ENCODE data around the gene TCAIM. TPM values are rescaled to one million over a fixed set of nuclear protein-coding genes. Genes with fewer than 3 reads are reported as not detected.
A peak's percentile ranks its signal among the peaks of the same experiment; 100 is the strongest.

TCAIM gene
- total RNA-seq, 1 experiment from 2014 or later, result 42.5 TPM

DNA sequence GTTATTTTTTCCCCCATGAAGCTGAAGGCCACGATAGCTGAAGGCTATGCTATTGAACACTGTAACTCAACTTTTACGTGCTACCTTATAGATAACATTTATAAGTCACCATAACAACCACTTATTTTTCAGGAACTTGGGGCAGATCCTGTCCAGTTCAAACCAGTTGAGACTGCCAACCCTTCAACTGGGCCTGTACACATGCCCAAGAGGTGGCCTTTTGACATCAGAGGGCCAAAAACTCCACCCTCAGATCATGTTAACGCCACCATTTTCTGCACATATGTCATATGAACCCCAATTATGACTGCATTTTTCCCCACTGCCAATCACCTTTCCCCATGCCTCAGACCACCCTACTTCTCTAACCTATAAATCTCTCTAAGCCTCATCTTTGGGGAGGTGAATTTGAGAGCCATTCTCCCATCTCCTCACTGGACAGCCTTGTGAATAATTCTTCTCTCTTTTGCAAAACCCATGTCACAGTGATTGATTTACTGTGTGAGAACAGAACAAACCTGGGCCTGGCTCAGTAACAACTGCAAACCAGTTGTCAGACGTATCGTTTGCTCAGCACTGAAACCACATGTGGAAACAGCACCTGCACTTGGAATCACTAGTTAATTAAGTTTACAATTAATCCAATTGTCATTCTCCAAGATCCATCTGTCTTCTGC lies 96.4 kb downstream of the TCAIM start:
- H3K4me3 ChIP-seq (ENCODE audit: low read length), result no peak overlapping the region
- H3K36me3 ChIP-seq (ENCODE audit: insufficient read depth, low read length), result no peaks in the 10 kb centered on the region
- no peak overlapping the region for H3K27ac ChIP-seq (ENCODE audit: low read length)
- no peaks in the 10 kb centered on the region; the same call in 1 of the 2 replicates for H4K20me1 ChIP-seq (ENCODE audit: insufficient read depth, low read depth, low read length)
- no peaks in the 10 kb centered on the region for H3K9me2 ChIP-seq (replicated peaks; ENCODE audit: insufficient read depth, low read length)
- no peaks in the 10 kb centered on the region for H3K9me3 ChIP-seq (ENCODE audit: low read length)
- DNase-seq, result no peak
- no peak overlapping the region for H3K4me2 ChIP-seq (ENCODE audit: low read depth, low read length, poor library complexity, severe bottlenecking)
- H3K9ac ChIP-seq (ENCODE audit: low read length), result no peak overlapping the region
- H2AFZ ChIP-seq (ENCODE audit: low read length), result no peak overlapping the region
- no peaks in the 10 kb centered on the region for H3K79me2 ChIP-seq (ENCODE audit: low read length)
- H3K27me3 ChIP-seq (ENCODE audit: low read length), result no peaks in the 10 kb centered on the region
- H3K4me1 ChIP-seq (ENCODE audit: low read length), result peaks cover 2% of the 10 kb centered on the region

GRCh38 chr3:44436181-44436580 lies 97.6 kb downstream of the TCAIM start:
- H3K79me2 ChIP-seq (ENCODE audit: low read length), result no peaks in the 10 kb centered on the region

DNA sequence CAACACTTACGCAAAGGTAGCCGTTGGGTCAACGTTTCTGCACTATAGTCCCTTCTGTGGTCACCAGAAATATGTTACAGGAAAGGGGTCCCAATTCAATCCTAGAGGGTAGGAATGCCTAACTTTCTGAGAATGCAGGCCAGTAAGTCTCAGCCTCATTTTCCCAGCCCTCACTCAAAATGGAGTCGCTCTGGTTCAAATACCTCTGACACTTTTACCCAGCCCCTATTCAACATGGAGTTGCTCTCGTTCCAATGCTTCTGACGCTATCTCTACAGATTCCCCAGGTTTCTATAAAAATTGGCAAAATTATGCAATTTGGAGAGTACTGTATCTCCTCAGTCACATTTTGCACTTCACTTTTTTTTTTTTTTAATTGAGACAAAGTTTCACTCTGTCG lies 99.2 kb downstream of the TCAIM start:
- H3K27ac ChIP-seq (ENCODE audit: low read length), result no peak overlapping the region
- H2AFZ ChIP-seq (ENCODE audit: low read length), result no peak overlapping the region
- DNase-seq, result no peak
- no peaks in the 10 kb centered on the region for H3K27me3 ChIP-seq (ENCODE audit: low read length)
- no peaks in the 10 kb centered on the region for H3K36me3 ChIP-seq (ENCODE audit: insufficient read depth, low read length)
- no peak overlapping the region for H3K4me2 ChIP-seq (ENCODE audit: low read depth, low read length, poor library complexity, severe bottlenecking)
- H3K9me3 ChIP-seq (ENCODE audit: low read length), result no peaks in the 10 kb centered on the region
- H3K79me2 ChIP-seq (ENCODE audit: low read length), result no peaks in the 10 kb centered on the region
- H3K9ac ChIP-seq (ENCODE audit: low read length), result no peak overlapping the region
- no peaks in the 10 kb centered on the region; the same call in 1 of the 2 replicates for H4K20me1 ChIP-seq (ENCODE audit: insufficient read depth, low read depth, low read length)
- peaks cover 7% of the 10 kb centered on the region for H3K4me1 ChIP-seq (ENCODE audit: low read length)
- no peaks in the 10 kb centered on the region for H3K9me2 ChIP-seq (replicated peaks; ENCODE audit: insufficient read depth, low read length)
- H3K4me3 ChIP-seq (ENCODE audit: low read length), result no peak overlapping the region

More at GRCh38 chr3:44436181-44436580, 97.6 kb downstream of the TCAIM start:
- no peaks in the 10 kb centered on the region for H3K27me3 ChIP-seq (ENCODE audit: low read length)
- no peak overlapping the region for H3K4me2 ChIP-seq (ENCODE audit: low read depth, low read length, poor library complexity, severe bottlenecking)
- H2AFZ ChIP-seq (ENCODE audit: low read length), result no peak overlapping the region
- H3K36me3 ChIP-seq (ENCODE audit: insufficient read depth, low read length), result no peaks in the 10 kb centered on the region
- no peak overlapping the region for H3K27ac ChIP-seq (ENCODE audit: low read length)
- H3K9me3 ChIP-seq (ENCODE audit: low read length), result no peaks in the 10 kb centered on the region
- H3K4me3 ChIP-seq (ENCODE audit: low read length), result no peak overlapping the region
- no peak for DNase-seq
- H3K9me2 ChIP-seq (replicated peaks; ENCODE audit: insufficient read depth, low read length), result no peaks in the 10 kb centered on the region
- H3K4me1 ChIP-seq (ENCODE audit: low read length), result peaks cover 7% of the 10 kb centered on the region
- H4K20me1 ChIP-seq (ENCODE audit: insufficient read depth, low read depth, low read length), result no peaks in the 10 kb centered on the region; the same call in 1 of the 2 replicates
- H3K9ac ChIP-seq (ENCODE audit: low read length), result no peak overlapping the region

GRCh38 chr3:44439499-44440295 lies 101.1 kb downstream of the TCAIM start:
- H3K9me2 ChIP-seq (replicated peaks; ENCODE audit: insufficient read depth, low read length), result no peaks in the 10 kb centered on the region
- H3K4me3 ChIP-seq (ENCODE audit: low read length), result no peak overlapping the region
- H4K20me1 ChIP-seq (ENCODE audit: insufficient read depth, low read depth, low read length), result no peaks in the 10 kb centered on the region; the same call in 1 of the 2 replicates
- no peaks in the 10 kb centered on the region for H3K9me3 ChIP-seq (ENCODE audit: low read length)
- peaks cover 7% of the 10 kb centered on the region for H3K4me1 ChIP-seq (ENCODE audit: low read length)
- H2AFZ ChIP-seq (ENCODE audit: low read length), result no peak overlapping the region
- no peaks in the 10 kb centered on the region for H3K27me3 ChIP-seq (ENCODE audit: low read length)
- DNase-seq, result peak; percentile 47
- H3K36me3 ChIP-seq (ENCODE audit: insufficient read depth, low read length), result no peaks in the 10 kb centered on the region; the same call in 1 of the 2 replicates
- no peak overlapping the region for H3K27ac ChIP-seq (ENCODE audit: low read length)
- no peak overlapping the region for H3K9ac ChIP-seq (ENCODE audit: low read length)
- H3K4me2 ChIP-seq (ENCODE audit: low read depth, low read length, poor library complexity, severe bottlenecking), result no peak overlapping the region
- no peaks in the 10 kb centered on the region for H3K79me2 ChIP-seq (ENCODE audit: low read length)

DNA sequence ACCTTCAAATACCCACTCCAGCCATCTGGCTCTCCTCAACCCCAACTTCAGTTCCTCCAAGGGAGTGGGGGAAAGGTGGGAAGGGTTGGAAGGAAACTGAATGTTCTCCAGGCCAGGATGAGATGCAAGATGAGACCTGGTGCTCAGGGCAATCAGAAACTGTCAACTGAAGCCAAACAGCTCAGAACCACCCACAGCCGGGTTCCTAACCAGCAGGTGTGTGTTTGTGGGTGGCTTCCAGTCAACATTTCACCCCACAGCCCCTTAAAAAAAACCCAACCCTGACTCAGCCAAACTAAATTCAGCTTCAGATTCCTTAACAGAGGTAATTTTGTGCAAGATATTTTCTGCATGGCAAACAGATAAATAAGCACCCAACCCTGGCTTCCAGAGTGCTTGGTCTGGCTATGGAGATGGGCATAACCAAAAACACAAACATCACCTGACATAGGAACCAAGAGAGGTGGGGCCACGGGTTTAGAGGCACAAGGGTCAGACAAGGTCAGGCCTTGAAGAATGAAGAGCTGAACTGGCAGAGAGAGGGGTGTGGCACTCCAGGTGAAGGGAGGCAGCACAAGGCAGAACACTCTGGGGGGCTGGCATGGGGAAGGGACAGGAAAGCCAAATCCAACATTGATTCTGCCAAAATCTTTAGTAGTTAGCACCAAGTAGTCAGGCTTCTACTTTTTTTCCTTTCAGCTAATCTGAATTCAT lies 104.2 kb downstream of the TCAIM start:
- Histone ChIP-seq H3K4me1 (ENCODE audit: low read length) (peaks cover 7% of the 10 kb centered on the region), H3K36me3 (ENCODE audit: insufficient read depth, low read length) (peaks cover 14% of the 10 kb centered on the region), H3K9me3 (ENCODE audit: low read length) (no peaks in the 10 kb centered on the region), H3K4me3 (ENCODE audit: low read length) (no peak overlapping the region), H3K4me2 (ENCODE audit: low read depth, low read length, poor library complexity, severe bottlenecking) (no peak overlapping the region), H3K9ac (ENCODE audit: low read length) (no peak overlapping the region), H4K20me1 (ENCODE audit: insufficient read depth, low read depth, low read length) (no peaks in the 10 kb centered on the region), H2AFZ (ENCODE audit: low read length) (no peak overlapping the region), H3K79me2 (ENCODE audit: low read length) (no peaks in the 10 kb centered on the region), H3K9me2 (replicated peaks; ENCODE audit: insufficient read depth, low read length) (no peaks in the 10 kb centered on the region), H3K27me3 (ENCODE audit: low read length) (no peaks in the 10 kb centered on the region), H3K27ac (ENCODE audit: low read length) (no peak overlapping the region)
- DNase-seq, result no peak

DNA sequence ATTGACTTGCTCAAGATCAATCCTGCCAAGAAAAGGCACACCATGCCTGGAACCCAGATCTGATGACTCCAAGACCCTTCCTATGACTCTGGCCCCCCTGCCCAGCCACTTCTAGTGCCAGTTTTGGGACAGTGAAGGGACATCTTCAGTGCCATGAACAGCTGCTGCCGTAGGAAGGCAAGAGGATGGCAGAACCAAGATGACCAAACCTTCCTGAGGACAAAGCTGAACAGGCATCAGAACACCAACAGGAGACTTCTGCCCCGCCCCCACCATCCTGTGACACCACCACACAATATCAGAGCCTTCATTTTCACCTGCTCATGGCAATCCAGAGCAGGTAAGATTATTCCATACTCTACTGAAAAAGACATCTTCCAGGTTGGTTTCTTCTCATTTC lies 105.9 kb downstream of the TCAIM start:
- Histone ChIP-seq H3K27me3 (ENCODE audit: low read length) (no peaks in the 10 kb centered on the region), H2AFZ (ENCODE audit: low read length) (no peak overlapping the region), H3K4me1 (ENCODE audit: low read length) (peaks cover 7% of the 10 kb centered on the region), H3K27ac (ENCODE audit: low read length) (no peak overlapping the region), H3K4me3 (ENCODE audit: low read length) (no peak overlapping the region), H4K20me1 (ENCODE audit: insufficient read depth, low read depth, low read length) (no peaks in the 10 kb centered on the region), H3K4me2 (ENCODE audit: low read depth, low read length, poor library complexity, severe bottlenecking) (no peak overlapping the region), H3K9me2 (replicated peaks; ENCODE audit: insufficient read depth, low read length) (no peaks in the 10 kb centered on the region), H3K9me3 (ENCODE audit: low read length) (no peaks in the 10 kb centered on the region), H3K9ac (ENCODE audit: low read length) (no peak overlapping the region), H3K79me2 (ENCODE audit: low read length) (no peaks in the 10 kb centered on the region), H3K36me3 (ENCODE audit: insufficient read depth, low read length) (peaks cover 27% of the 10 kb centered on the region)
- DNase-seq, result no peak

DNA sequence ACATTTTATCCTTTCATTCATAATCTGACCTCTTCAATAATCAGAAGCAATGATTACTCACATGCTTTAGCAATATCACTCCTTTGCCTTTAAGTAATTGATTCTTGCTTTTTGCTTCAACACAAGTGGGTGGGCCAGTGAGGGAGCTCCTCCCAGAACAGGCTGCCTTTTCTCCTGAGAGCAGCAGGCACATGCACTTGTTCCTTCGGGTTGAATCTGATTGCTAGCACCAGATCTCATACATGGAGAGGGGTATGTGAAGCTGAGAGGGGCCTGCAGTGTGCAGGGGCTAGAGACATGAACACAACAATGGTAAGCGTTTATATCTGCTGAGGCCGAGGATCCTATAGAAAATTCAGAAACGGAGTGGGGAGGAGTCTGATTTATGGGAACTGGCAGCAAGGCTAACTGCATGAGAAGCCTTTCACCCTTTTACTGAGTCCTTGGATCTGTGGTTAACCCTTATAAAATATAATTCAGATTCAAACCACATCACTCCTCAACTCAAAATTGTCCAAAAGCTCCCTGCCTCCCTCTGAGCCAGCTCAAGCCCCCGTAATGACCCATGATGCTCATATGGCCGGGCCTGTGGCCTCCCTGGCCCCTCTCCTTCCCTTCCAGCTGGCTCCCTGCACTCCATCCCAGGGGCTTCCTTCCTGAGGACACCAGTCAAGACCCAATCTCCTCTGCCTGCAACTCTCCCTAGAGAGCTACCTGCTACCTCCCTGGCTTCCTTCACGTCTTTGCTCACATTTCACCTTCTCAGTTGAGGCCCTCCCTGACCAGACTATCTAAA lies 106.5 kb downstream of the TCAIM start:
- no peak overlapping the region for H3K4me3 ChIP-seq (ENCODE audit: low read length)
- no peak overlapping the region for H3K9ac ChIP-seq (ENCODE audit: low read length)
- H4K20me1 ChIP-seq (ENCODE audit: insufficient read depth, low read depth, low read length), result no peaks in the 10 kb centered on the region
- DNase-seq, result no peak
- H2AFZ ChIP-seq (ENCODE audit: low read length), result no peak overlapping the region
- H3K79me2 ChIP-seq (ENCODE audit: low read length), result no peaks in the 10 kb centered on the region
- no peak overlapping the region for H3K27ac ChIP-seq (ENCODE audit: low read length)
- H3K4me1 ChIP-seq (ENCODE audit: low read length), result peaks cover 4% of the 10 kb centered on the region
- H3K36me3 ChIP-seq (ENCODE audit: insufficient read depth, low read length), result peaks cover 28% of the 10 kb centered on the region
- H3K9me3 ChIP-seq (ENCODE audit: low read length), result no peaks in the 10 kb centered on the region
- H3K27me3 ChIP-seq (ENCODE audit: low read length), result no peaks in the 10 kb centered on the region
- no peak overlapping the region for H3K4me2 ChIP-seq (ENCODE audit: low read depth, low read length, poor library complexity, severe bottlenecking)
- no peaks in the 10 kb centered on the region for H3K9me2 ChIP-seq (replicated peaks; ENCODE audit: insufficient read depth, low read length)

Measured in Karpas-422 (cell line).